ENCODE measurements around the gene FBXO41. TPM values are rescaled to one million over a fixed set of nuclear protein-coding genes. Genes with fewer than 3 reads are reported as not detected.

The FBXO41 gene
- total and polyA plus RNA-seq, 9 of the 15 experiments (the other 6 are each of a cell fraction or from before 2014, with no cell fraction given), result 0.21 to 8.2 (median 3.5) TPM

GRCh38 chr2:73291093-73291460, 6.8 kb upstream of the FBXO41 start (continued):
- no peak for TF ChIP-seq MLLT1 (IDR thresholded peaks at IDR 0.05)
- no peak for TF ChIP-seq IRF9 (tag; IDR thresholded peaks at IDR 0.05)
- no peak for TF ChIP-seq CREM (IDR thresholded peaks at IDR 0.05; ENCODE audit: low read depth)
- TF ChIP-seq KDM4B (IDR thresholded peaks at IDR 0.05; ENCODE audit: borderline replicate concordance in 2 of 2, low read depth in 1 of 2), result no peak
- TF ChIP-seq OTX1 (CRISPR knock-in tag; IDR thresholded peaks at IDR 0.05), result no peak
- no peak for TF ChIP-seq DIDO1 (tag; IDR thresholded peaks at IDR 0.05; ENCODE audit: low read depth)
- TF ChIP-seq BRF2 (IDR thresholded peaks at IDR 0.05; ENCODE audit: borderline replicate concordance, insufficient read depth, insufficient read length), result no peak
- no peak for TF ChIP-seq ZNF347 (CRISPR knock-in tag; IDR thresholded peaks at IDR 0.05; ENCODE audit: low read depth)
- TF ChIP-seq U2AF2 (optimal IDR thresholded peaks at IDR 0.05; ENCODE audit: low read depth, low read length), result no peak
- peak; percentile 15 for TF ChIP-seq HMGN3 (IDR thresholded peaks at IDR 0.05; ENCODE audit: borderline replicate concordance, extremely low read depth, insufficient read length, low read depth, low read length)
- TF ChIP-seq ZBTB33 (CRISPR knock-in tag; IDR thresholded peaks at IDR 0.05), result no peak
- no peak for TF ChIP-seq SETDB1 (IDR thresholded peaks at IDR 0.05; ENCODE audit: low read length)
- no peak for TF ChIP-seq ZNF644 (tag; IDR thresholded peaks at IDR 0.05; ENCODE audit: low read depth)
- no peak for TF ChIP-seq DPF2 (IDR thresholded peaks at IDR 0.05)
- peak; percentile 45; the same call in 1 of the 2 replicates for TF ChIP-seq HDAC2 (IDR thresholded peaks at IDR 0.05)
- TF ChIP-seq CXXC5 (CRISPR knock-in tag; IDR thresholded peaks at IDR 0.05), result peak; percentile 35; the same call in 1 of the 2 replicates
- 0 out of 2 replicates have a peak, but pooled peaks have one; percentile 68 for TF ChIP-seq NR3C1 (CRISPR knock-in tag; IDR thresholded peaks at IDR 0.05)
- no peak for TF ChIP-seq GATAD2B (IDR thresholded peaks at IDR 0.05; ENCODE audit: borderline replicate concordance)
- TF ChIP-seq ZNF766 (CRISPR knock-in tag; conservative IDR thresholded peaks at IDR 0.05), result 0 out of 2 replicates have a peak, but pooled peaks have one; percentile 23
- no peak for TF ChIP-seq ZNF79 (CRISPR knock-in tag; IDR thresholded peaks at IDR 0.05; ENCODE audit: low read depth)
- no peak for TF ChIP-seq ARID2 (IDR thresholded peaks at IDR 0.05)
- TF ChIP-seq TCF7L2 (IDR thresholded peaks at IDR 0.05; ENCODE audit: low read depth, low read length), result no peak
- TF ChIP-seq MNT (conservative IDR thresholded peaks at IDR 0.05), result peak; percentile 50 to 71; a peak in 3 of 4 replicates
- no peak for TF ChIP-seq ZNF354B (CRISPR knock-in tag; IDR thresholded peaks at IDR 0.05)
